HT-29 (cell line): ENCODE data around the gene MAGEB10. TPM values are rescaled to one million over a fixed set of nuclear protein-coding genes. Genes with fewer than 3 reads are reported as not detected.
"Not testable (repeated sequence)": the region's sequence is repeated elsewhere in the genome, so short reads cannot be mapped to it uniquely, and the experiment has no call there.

Source experiments
- DNase-seq: peaks from one replicate; pipeline ENCODE4 v3.0.0-alpha.2; 2015; ENCODE audit warnings: low spot score
- total RNA-seq: library from RNA; depleted of rRNA; stranded (reverse); fragments of >200 nt; shearing (Covaris generic); gene quantifications from 2 replicates; pipeline ENCODE4 v1.2.3, GENCODE V29; 2014; rRNA removed

Gene MAGEB10, protein sequence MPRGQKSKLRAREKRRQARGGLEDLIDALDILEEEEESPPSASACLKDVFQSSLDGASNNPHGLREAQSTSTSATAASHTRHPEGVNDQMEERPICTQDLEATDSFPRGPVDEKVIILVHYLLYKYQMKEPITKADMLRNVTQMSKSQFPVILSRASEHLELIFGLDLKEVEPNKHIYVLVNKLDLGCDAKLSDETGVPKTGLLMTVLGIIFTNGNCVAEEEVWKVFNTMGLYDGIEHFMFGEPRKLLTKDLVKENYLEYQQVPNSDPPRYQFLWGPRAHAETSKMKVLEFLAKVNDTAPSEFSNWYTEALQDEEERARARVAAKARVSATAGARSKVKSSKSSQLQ
- not detected in 2 replicates for total RNA-seq

- no peak for DNase-seq
Measured at GRCh38 chrX:27807690-27808089, at the start of gene MAGEB10. MAGEB10 (plus strand) TSS chrX:27807990; CDS start chrX:27821307, 13,317 bp downstream.

DNA sequence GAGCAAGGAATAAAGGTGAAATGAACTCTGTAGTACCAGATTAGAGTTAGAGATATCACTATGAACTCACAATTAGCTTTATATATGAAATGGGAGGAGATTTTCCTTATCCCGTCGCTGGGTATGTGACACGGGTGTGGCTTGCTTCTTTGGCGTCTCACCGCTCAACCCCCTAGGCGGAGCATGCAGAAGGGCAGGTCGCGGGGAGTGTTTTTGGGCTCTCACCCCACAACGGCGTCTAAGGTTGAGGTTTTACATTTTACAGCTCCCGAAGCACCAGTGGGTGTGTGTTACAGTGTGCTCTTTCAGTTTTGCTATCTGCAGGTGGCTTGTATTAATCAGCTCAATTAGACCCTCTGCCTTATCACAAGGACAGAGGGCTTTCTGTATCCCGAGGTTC lies 42.1 kb upstream of the MAGEB10 start:
- DNase-seq: no peak

- DNase-seq: no peak
Measured at GRCh38 chrX:27767387-27767786, 40.4 kb upstream of the MAGEB10 start.

DNA sequence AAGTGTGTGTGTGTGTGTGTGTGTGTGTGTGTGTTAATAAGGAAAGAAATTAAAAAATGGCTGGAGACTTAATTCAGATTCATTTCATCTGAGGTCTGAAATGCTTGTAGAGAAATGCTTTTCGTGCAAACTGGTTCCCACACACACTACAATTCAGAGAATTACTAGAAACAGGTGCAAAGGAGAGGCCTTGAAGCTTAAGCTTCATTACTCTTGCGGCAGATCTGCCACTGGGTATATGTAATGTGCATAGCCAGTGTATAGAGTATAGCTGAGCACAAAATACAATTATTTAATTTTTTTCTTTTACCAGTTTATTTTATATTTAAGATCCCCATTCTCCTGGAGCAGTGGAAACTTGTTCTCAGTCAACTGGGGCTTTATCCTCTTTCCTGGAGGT lies 31.8 kb upstream of the MAGEB10 start:
- DNase-seq: no peak

DNA sequence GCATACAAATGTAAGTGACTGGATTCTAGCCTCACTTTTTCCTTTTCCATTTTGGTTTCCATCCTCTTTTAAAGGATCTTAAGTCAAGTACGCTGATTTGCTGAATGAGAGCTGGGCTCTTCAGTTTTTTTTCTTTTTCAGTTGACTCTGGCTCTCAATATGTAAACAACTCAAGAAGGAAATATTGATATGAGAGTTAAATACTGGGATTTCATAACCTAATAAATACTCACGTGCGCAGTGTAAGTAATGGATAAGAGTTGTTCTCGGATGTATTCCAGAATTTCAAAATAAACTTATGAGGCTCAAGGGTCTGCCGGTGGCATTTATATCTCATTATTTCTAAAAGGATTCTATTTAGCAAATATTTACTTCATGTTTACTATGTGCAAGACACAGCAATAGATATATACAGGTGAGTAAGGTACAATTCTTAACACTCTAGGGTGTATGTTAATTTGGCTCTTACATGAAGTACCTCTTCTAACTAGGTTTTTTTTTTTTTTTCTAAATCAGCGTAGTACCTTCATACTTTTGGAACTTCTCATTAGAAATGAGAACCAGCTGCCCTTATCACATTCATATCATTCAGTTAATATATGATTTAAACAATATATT lies 11.0 kb upstream of the MAGEB10 start:
- no peak for DNase-seq

- no peak for DNase-seq
Measured at GRCh38 chrX:27797575-27797974, 10.2 kb upstream of the MAGEB10 start.

DNA sequence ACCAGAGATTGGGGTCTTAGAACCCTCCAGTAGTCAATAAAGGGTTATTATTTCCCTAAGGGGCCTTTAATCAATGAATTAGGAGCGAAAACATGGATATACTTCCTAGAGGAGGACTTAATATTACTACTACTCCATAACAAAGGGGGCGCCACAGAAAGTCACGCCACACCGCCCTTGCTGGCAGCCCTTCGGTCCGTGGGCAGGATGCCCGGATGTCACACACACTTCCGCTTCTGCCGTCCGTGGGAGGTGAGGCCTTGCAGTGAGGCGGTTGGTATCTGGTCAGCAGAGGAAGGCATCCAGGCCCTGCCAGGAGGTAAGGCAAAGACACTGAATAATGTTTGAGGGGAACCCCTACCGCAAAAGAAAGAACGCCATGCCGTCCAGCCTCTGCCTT lies 436 bp downstream of the MAGEB10 start:
- no peak for DNase-seq

- DNase-seq: not testable (repeated sequence)
Measured at GRCh38 chrX:27808991-27809859, 1.4 kb downstream of the MAGEB10 start.

- DNase-seq: no peak
Measured at GRCh38 chrX:27815209-27815608, 7.4 kb downstream of the MAGEB10 start.

- no peak for DNase-seq
Measured at GRCh38 chrX:27823812-27824211, 16.0 kb downstream of the MAGEB10 start.

DNA sequence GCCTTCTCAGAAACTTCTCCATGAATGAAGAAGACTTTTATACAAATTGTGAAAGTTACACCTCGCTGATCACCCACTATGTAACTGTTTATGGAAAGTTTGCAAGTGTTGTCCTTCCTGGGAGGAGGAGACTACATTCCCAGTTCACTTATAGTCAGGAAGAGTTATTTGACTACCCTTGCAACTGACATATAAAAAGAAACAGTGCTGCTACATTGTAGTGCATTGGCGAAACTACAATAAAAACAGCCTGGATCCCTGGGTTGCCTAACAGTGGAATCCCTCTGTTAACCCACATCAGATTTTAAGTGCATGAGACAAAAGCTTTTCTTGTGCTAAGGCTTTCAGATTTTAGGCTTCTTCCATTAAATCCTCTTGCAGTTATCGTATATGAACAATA lies 30.4 kb downstream of the MAGEB10 start:
- no peak for DNase-seq

DNA sequence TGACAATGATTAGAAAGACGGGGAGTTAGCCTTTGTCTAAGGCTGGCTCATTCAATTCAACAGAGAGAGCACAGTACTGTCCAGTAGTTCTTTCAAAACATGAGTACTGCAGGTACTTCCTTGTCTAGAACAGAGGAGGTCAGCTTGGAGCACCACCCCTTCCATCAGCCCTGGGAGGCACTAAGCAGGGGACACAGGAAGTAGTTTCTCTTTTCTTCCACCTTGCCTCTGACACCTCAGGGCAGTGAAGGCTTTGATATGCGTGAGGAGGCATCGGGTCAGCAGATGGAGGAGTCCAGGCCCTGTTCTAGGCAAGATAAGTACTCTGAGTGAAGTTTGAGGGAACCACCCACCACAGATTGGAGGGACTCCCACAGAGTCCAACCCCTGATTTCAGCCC lies 33.1 kb downstream of the MAGEB10 start:
- no peak for DNase-seq

DNA sequence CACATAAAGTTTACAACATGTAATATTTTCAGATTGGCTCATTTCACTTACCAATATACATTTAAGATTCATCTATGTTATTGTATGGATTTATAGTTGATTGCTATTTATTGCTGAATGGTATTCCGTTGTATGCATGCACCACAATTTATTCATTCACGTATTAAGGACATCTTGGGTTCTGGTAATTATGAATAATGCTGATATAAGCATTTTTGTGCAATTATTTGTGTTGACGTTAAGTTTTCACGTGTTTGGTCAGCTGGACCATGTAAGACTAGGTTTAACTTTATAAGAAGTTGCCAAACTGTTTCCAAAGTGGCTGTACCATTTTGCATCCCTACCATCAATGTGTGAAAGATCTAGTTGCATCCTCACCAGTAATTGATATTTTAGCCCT lies 35.1 kb downstream of the MAGEB10 start:
- DNase-seq: no peak

- no peak for DNase-seq
Measured at GRCh38 chrX:27860337-27860736, 52.5 kb downstream of the MAGEB10 start.

GRCh38 chrX:27863809-27864208 lies 56.0 kb downstream of the MAGEB10 start:
- no peak for DNase-seq

Other genes starting within 250 kb of the MAGEB10 start
- gene DCAF8L2, start 217.6 kb upstream of the MAGEB10 start, total RNA-seq: not detected in 2 replicates
- not detected in 2 replicates for gene DCAF8L1, start 173.5 kb downstream of the MAGEB10 start, total RNA-seq